Liver (tissue), 9 donors: ENCODE results near the gene RBM18. TPM values are rescaled to one million over a fixed set of nuclear protein-coding genes. Genes with fewer than 3 reads are reported as not detected.

Experiments
- DNase-seq: peaks from one replicate; pipeline ENCODE4 v3.0.0-alpha.2; 2017; ENCODE audit warnings: low spot score
- H3K27ac ChIP-seq, 2 donors: one replicate each; pipeline ENCODE4 v1.7.0; 2013; ENCODE audit warnings: inconsistent platforms in 2 of 2, low read length in 2 of 2, control low read depth in 1 of 2, low read depth in 1 of 2, mild to moderate bottlenecking in 1 of 2
- H3K27me3 ChIP-seq, 4 donors: one replicate each; pipeline versions ENCODE4 v1.6.1 to v1.7.0; 2013; ENCODE audit warnings: low read length in 3 of 4, inconsistent platforms in 1 of 4, mild to moderate bottlenecking in 1 of 4, moderate library complexity in 1 of 4; ENCODE audit not compliant: control insufficient read depth in 4 of 4, insufficient read depth in 4 of 4
- H3K36me3 ChIP-seq, 4 donors: one replicate each; pipeline versions ENCODE4 v1.6.1 to v1.7.0; 2013; ENCODE audit warnings: low read length in 3 of 4, mild to moderate bottlenecking in 3 of 4, low read depth in 1 of 4, moderate library complexity in 1 of 4; ENCODE audit not compliant: control insufficient read depth in 4 of 4, insufficient read depth in 3 of 4
- H3K4me1 ChIP-seq, 4 donors: one replicate each; pipeline versions ENCODE4 v1.6.1 to v1.7.0; 2013; ENCODE audit warnings: low read length in 3 of 4, mild to moderate bottlenecking in 3 of 4, moderate library complexity in 1 of 4; ENCODE audit not compliant: control insufficient read depth in 4 of 4, insufficient read depth in 4 of 4
- H3K4me3 ChIP-seq, 3 donors: one replicate each; pipeline versions ENCODE4 v1.6.1 to v1.7.0; 2013; ENCODE audit warnings: low read length in 3 of 3, control low read depth in 1 of 3, low read depth in 1 of 3, mild to moderate bottlenecking in 1 of 3
- H3K9ac ChIP-seq, 2 donors: one replicate each; pipeline ENCODE4 v1.7.0; 2013; ENCODE audit warnings: low read length in 2 of 2, mild to moderate bottlenecking in 2 of 2, moderate library complexity in 2 of 2, control low read depth in 1 of 2, low read depth in 1 of 2
- H3K9me3 ChIP-seq, 4 donors: one replicate each; pipeline versions ENCODE4 v1.6.1 to v1.7.0; 2013; ENCODE audit warnings: low read length in 3 of 4; ENCODE audit not compliant: control insufficient read depth in 4 of 4
- ATF3 ChIP-seq: IDR thresholded peaks from 2 replicates; pipeline ENCODE4 v1.6.1; 2016; ENCODE audit warnings: antibody characterized with exemption
- CTCF ChIP-seq: fragments of 150-350 bp; IDR thresholded peaks from 2 replicates; pipeline ENCODE4 v1.5.1; 2017; ENCODE audit warnings: improper control_type of control experiment, low read depth, low read length; ENCODE audit not compliant: missing input control
- EGR1 ChIP-seq, 2 donors: IDR thresholded peaks; 2 replicates each; pipeline ENCODE4 v1.6.1; 2016 to 2018; ENCODE audit warnings: antibody characterized with exemption in 2 of 2, low read depth in 2 of 2
- FOXA1 ChIP-seq: IDR thresholded peaks from 2 replicates; pipeline ENCODE4 v1.6.1; 2016; ENCODE audit warnings: antibody characterized with exemption
- FOXA2 ChIP-seq: IDR thresholded peaks from 2 replicates; pipeline ENCODE4 v1.6.1; 2016; ENCODE audit warnings: antibody characterized with exemption
- GABPA ChIP-seq, 2 donors: IDR thresholded peaks in 1 of 2; conservative IDR thresholded peaks in 1 of 2; 2 replicates each; pipeline ENCODE4 v1.6.1; 2016; ENCODE audit warnings: antibody characterized with exemption in 2 of 2, mild to moderate bottlenecking in 1 of 2, moderate library complexity in 1 of 2
- JUND ChIP-seq, 2 donors: IDR thresholded peaks; 2 replicates each; pipeline ENCODE4 v1.6.1; 2016; ENCODE audit warnings: antibody characterized with exemption in 2 of 2
- MAX ChIP-seq: IDR thresholded peaks from 2 replicates; pipeline ENCODE4 v1.6.1; 2016; ENCODE audit warnings: antibody characterized with exemption
- RXRA ChIP-seq, 2 donors: IDR thresholded peaks; 2 replicates each; pipeline ENCODE4 v1.6.1; 2017 to 2018; ENCODE audit warnings: antibody characterized with exemption in 2 of 2, mild to moderate bottlenecking in 1 of 2
- SP1 ChIP-seq: IDR thresholded peaks from 2 replicates; pipeline ENCODE4 v1.6.1; 2018; ENCODE audit warnings: antibody characterized with exemption, mild to moderate bottlenecking
- TAF1 ChIP-seq: conservative IDR thresholded peaks from 2 replicates; pipeline ENCODE4 v1.6.1; 2016; ENCODE audit warnings: antibody characterized with exemption, mild to moderate bottlenecking
- ZBTB33 ChIP-seq: IDR thresholded peaks from 2 replicates; pipeline ENCODE4 v1.6.1; 2016; ENCODE audit warnings: antibody characterized with exemption
- WGBS: extraction: QIAGEN DNeasy Blood & Tissue Kit; methylation state at CpG from one replicate; pipeline ENCODE4 v1.1.7; 2013; 5-methylcytosine and 5-hydroxymethylcytosine counted together
- polyA plus RNA-seq, 2 donors: library from polyadenylated mRNA; stranded (reverse) in 1 of 2; unstranded in 1 of 2; fragments of 200-250 nt in 1 of 2; fragments of >200 nt in 1 of 2; fragmentation: Nextera tagmentation in 1 of 2; extraction: Ambion mirVana in 1 of 2; gene quantifications; one replicate each; pipeline versions ENCODE4 v1.2.1 to v1.2.3, GENCODE V29; 2013 to 2015
- total RNA-seq, 2 donors: library from RNA; depleted of rRNA; stranded (reverse); fragments of >200 nt; gene quantifications; one replicate each; pipeline ENCODE4 v1.2.3, GENCODE V29; 2014
- donor health status: healthy.
- donor health status: healthy.
- donor health status: healthy.
- donor health status: healthy.
- donor health status: healthy.

The RBM18 gene
- total and polyA plus RNA-seq, 4 donors: 3.4 to 7.7 (median 5.5) TPM

- H3K4me3 ChIP-seq: no peak overlapping the region
- no peak for TF ChIP-seq TAF1
- TF ChIP-seq ZBTB33: no peak
- no peak for TF ChIP-seq ATF3
- no peak for TF ChIP-seq RXRA (IDR thresholded peaks at IDR 0.05)
- no peak for TF ChIP-seq FOXA1
- no peak for TF ChIP-seq CTCF
- no peak for TF ChIP-seq MAX
- TF ChIP-seq EGR1 (IDR thresholded peaks at IDR 0.05; ENCODE audit: low read depth in 2 of 2): no peak
- no peak for TF ChIP-seq JUND (IDR thresholded peaks at IDR 0.05)
- no peak for TF ChIP-seq GABPA (IDR thresholded peaks at IDR 0.05 in 1 of 2, conservative IDR thresholded peaks at IDR 0.05 in 1 of 2)
- H3K27ac ChIP-seq: no peak overlapping the region
- peaks cover 20 to 40% (median 23%) of the 10 kb centered on the region in 4 donors for H3K4me1 ChIP-seq
- H3K36me3 ChIP-seq: no peaks in the 10 kb centered on the region
- no peak for DNase-seq
- WGBS: 81% methylated on average over 5 of the region's 5 CpGs
- H3K9ac ChIP-seq: no peak overlapping the region
- H3K9me3 ChIP-seq: peaks cover 0 to 2% (median 0%) of the 10 kb centered on the region in 4 donors
- H3K27me3 ChIP-seq: peaks cover 4 to 36% (median 13%) of the 10 kb centered on the region in 4 donors
Measured at GRCh38 chr9:122223435-122223834, 41.2 kb downstream of the RBM18 start.

GRCh38 chr9:122222791-122223190 lies 41.8 kb downstream of the RBM18 start:
- H3K9ac ChIP-seq: no peak overlapping the region
- peaks cover 15 to 35% (median 18%) of the 10 kb centered on the region in 4 donors for H3K4me1 ChIP-seq
- DNase-seq: no peak
- H3K9me3 ChIP-seq: peaks cover 0 to 2% (median 0%) of the 10 kb centered on the region in 4 donors
- TF ChIP-seq ATF3 (no peak), GABPA (IDR thresholded peaks at IDR 0.05 in 1 of 2, conservative IDR thresholded peaks at IDR 0.05 in 1 of 2) (no peak), JUND (IDR thresholded peaks at IDR 0.05) (no peak), FOXA2 (no peak), TAF1 (no peak), SP1 (no peak), FOXA1 (no peak)
- H3K36me3 ChIP-seq: no peaks in the 10 kb centered on the region
- 28% methylated on average over 5 of the region's 5 CpGs for WGBS
- no peak overlapping the region for H3K27ac ChIP-seq
- peaks cover 4 to 36% (median 13%) of the 10 kb centered on the region in 4 donors for H3K27me3 ChIP-seq
- H3K4me3 ChIP-seq: no peak overlapping the region
